SK-N-SH (cell line): ENCODE data around the gene PIK3R1. TPM values are rescaled to one million over a fixed set of nuclear protein-coding genes. Genes with fewer than 3 reads are reported as not detected.

Experiments
- CTCF ChIA-PET: fragments of 300-600, 350-600 bp; formaldehyde crosslinking; extraction: SDS; loops from one replicate; lab custom pipeline; 2021; lab: Yijun Ruan, JAX
- POLR2A ChIA-PET: fragments of 350-600 bp; sonication (Branson Sonifier 250); formaldehyde crosslinking; extraction: SDS; loops from one replicate; lab custom pipeline; 2020; ENCODE audit warnings: antibody characterized with exemption, inconsistent platforms; lab: Yijun Ruan, JAX
- DNase-seq: peaks from one replicate; pipeline ENCODE4 v3.0.0; 2012
- H2AFZ ChIP-seq: fragments of 200-600 bp; sonication (generic); 2 replicates; pipeline ENCODE4 v1.8.1; 2016; ENCODE audit warnings: antibody characterized with exemption, mild to moderate bottlenecking, low read depth
- H3F3A ChIP-seq: fragments of 200-600 bp; sonication (generic); replicated peaks from 2 replicates; pipeline ENCODE3; 2016; ENCODE audit warnings: antibody characterized with exemption, mild to moderate bottlenecking; ENCODE audit not compliant: insufficient read depth
- H3K27ac ChIP-seq, 2 experiments: fragments of 200-500 bp in 1 of 2; fragments of 200-600 bp in 1 of 2; sonication (Bioruptor generic) in 1 of 2; sonication (generic), shearing (Covaris generic) in 1 of 2; 2 replicates each; pipeline versions ENCODE4 v1.5.1 to v1.6.1; 2014 to 2016; ENCODE audit warnings: low read depth in 2 of 2, inconsistent platforms in 1 of 2, low read length in 1 of 2, mild to moderate bottlenecking in 1 of 2, mixed read lengths in 1 of 2
- H3K27me3 ChIP-seq: fragments of 200-600 bp; sonication (generic), shearing (Covaris generic); 2 replicates; pipeline ENCODE4 v1.6.1; 2016; ENCODE audit warnings: mixed run types; ENCODE audit not compliant: insufficient read depth
- H3K36me3 ChIP-seq, 2 experiments: fragments of 200-500 bp in 1 of 2; fragments of 200-600 bp in 1 of 2; sonication (Bioruptor generic) in 1 of 2; sonication (generic) in 1 of 2; replicated peaks in 1 of 2; 2 replicates each; pipeline versions ENCODE3 to v1.5.1; 2014 to 2016; ENCODE audit warnings: low read length in 1 of 2, mild to moderate bottlenecking in 1 of 2; ENCODE audit not compliant: insufficient read depth in 2 of 2, control insufficient read depth in 1 of 2
- H3K4me1 ChIP-seq, 2 experiments: fragments of 200-500 bp in 1 of 2; fragments of 200-600 bp in 1 of 2; sonication (Bioruptor generic) in 1 of 2; sonication (generic), shearing (Covaris generic) in 1 of 2; 2 replicates each; pipeline versions ENCODE4 v1.5.1 to v1.6.1; 2014 to 2016; ENCODE audit warnings: low read depth in 1 of 2, low read length in 1 of 2, mixed run types in 1 of 2; ENCODE audit not compliant: insufficient read depth in 2 of 2, control insufficient read depth in 1 of 2
- H3K4me2 ChIP-seq: fragments of 200-600 bp; sonication (generic), shearing (Covaris generic); 2 replicates; pipeline ENCODE4 v1.6.1; 2017; ENCODE audit warnings: mixed run types
- H3K4me3 ChIP-seq, 2 experiments: fragments of 200-500 bp in 1 of 2; fragments of 200-600 bp in 1 of 2; sonication (Bioruptor generic) in 1 of 2; sonication (generic), shearing (Covaris generic) in 1 of 2; 2 replicates each; pipeline versions ENCODE4 v1.5.1 to v1.8.1; 2014 to 2016; ENCODE audit warnings: low read depth in 2 of 2, inconsistent platforms in 1 of 2, low read length in 1 of 2, mild to moderate bottlenecking in 1 of 2, mixed read lengths in 1 of 2, moderate library complexity in 1 of 2
- H3K79me2 ChIP-seq: fragments of 200-600 bp; sonication (generic); 2 replicates; pipeline ENCODE4 v1.8.1; 2017; ENCODE audit warnings: mild to moderate bottlenecking; ENCODE audit not compliant: insufficient read depth
- H3K9ac ChIP-seq: fragments of 200-600 bp; sonication (generic); 2 replicates; pipeline ENCODE4 v1.6.1; 2017; ENCODE audit warnings: mixed run types
- H3K9me2 ChIP-seq: fragments of 200-600 bp; sonication (generic); 2 replicates; pipeline ENCODE4 v1.6.1; 2017; ENCODE audit warnings: mixed run types
- H3K9me3 ChIP-seq: fragments of 200-600 bp; sonication (generic); 2 replicates; pipeline ENCODE4 v1.6.1; 2017; ENCODE audit warnings: mixed run types, mild to moderate bottlenecking, moderate library complexity
- H4K20me1 ChIP-seq: fragments of 200-600 bp; sonication (generic); 2 replicates; pipeline ENCODE4 v1.6.1; 2017; ENCODE audit warnings: mild to moderate bottlenecking, mixed run types; ENCODE audit not compliant: insufficient read depth
- CHD2 ChIP-seq: fragments of 150-350 bp; IDR thresholded peaks from 2 replicates; pipeline ENCODE4 v1.6.1; 2018; ENCODE audit warnings: low read length; ENCODE audit not compliant: partially characterized antibody
- FOSL2 ChIP-seq: IDR thresholded peaks from 2 replicates; pipeline ENCODE4 v1.4.0; 2012; ENCODE audit warnings: low read depth, mild to moderate bottlenecking, moderate library complexity, borderline replicate concordance
- GABPA ChIP-seq: IDR thresholded peaks from 2 replicates; pipeline ENCODE4 v1.4.0; 2012; ENCODE audit warnings: low read depth, mild to moderate bottlenecking
- IRF3 ChIP-seq: fragments of 150-350 bp; IDR thresholded peaks from 2 replicates; pipeline ENCODE4 v1.6.1; 2016; ENCODE audit warnings: mild to moderate bottlenecking, low read depth, low read length
- NFIC ChIP-seq: IDR thresholded peaks from 2 replicates; pipeline ENCODE4 v1.4.0; 2012; ENCODE audit warnings: borderline replicate concordance
- RCOR1 ChIP-seq: fragments of 150-350 bp; IDR thresholded peaks from 2 replicates; pipeline ENCODE4 v1.6.1; 2017; ENCODE audit warnings: antibody characterized with exemption, low read length
- TCF12 ChIP-seq: IDR thresholded peaks from 2 replicates; pipeline ENCODE4 v1.4.0; 2012
- USF1 ChIP-seq: IDR thresholded peaks from 2 replicates; pipeline ENCODE4 v1.4.0; 2012; ENCODE audit warnings: low read depth, borderline replicate concordance
- YY1 ChIP-seq: IDR thresholded peaks from 2 replicates; pipeline ENCODE4 v1.4.0; 2012; ENCODE audit warnings: low read depth, mild to moderate bottlenecking
- WGBS: methylation state at CpG from one replicate; pipeline ENCODE4 v1.1.6; 2017; ENCODE audit warnings: low lambda C conversion rate; 5-methylcytosine and 5-hydroxymethylcytosine counted together
- polyA plus RNA-seq, 3 experiments: library from polyadenylated mRNA; depleted of rRNA; stranded (reverse); fragments of >200 nt; gene quantifications; 2 replicates each; pipeline ENCODE4 v1.2.3, GENCODE V29; 2012
- TF ChIP-seq, protein P1 (sequence below): IDR thresholded peaks from 2 replicates; pipeline ENCODE4 v1.6.1; 2012; ENCODE audit warnings: mild to moderate bottlenecking, low read depth, low read length, moderate library complexity
- TF ChIP-seq, protein P2 (sequence below): IDR thresholded peaks from 2 replicates; pipeline ENCODE4 v1.4.0; 2012; ENCODE audit warnings: low read depth

The PIK3R1 gene
- polyA plus RNA-seq, 1 of the 3 experiments (the other 2 are of a cell fraction): 2.0 TPM

GRCh38 chr5:68193481-68194036, 22.0 kb upstream of the PIK3R1 start (continued):
- TF ChIP-seq, protein P1, sequence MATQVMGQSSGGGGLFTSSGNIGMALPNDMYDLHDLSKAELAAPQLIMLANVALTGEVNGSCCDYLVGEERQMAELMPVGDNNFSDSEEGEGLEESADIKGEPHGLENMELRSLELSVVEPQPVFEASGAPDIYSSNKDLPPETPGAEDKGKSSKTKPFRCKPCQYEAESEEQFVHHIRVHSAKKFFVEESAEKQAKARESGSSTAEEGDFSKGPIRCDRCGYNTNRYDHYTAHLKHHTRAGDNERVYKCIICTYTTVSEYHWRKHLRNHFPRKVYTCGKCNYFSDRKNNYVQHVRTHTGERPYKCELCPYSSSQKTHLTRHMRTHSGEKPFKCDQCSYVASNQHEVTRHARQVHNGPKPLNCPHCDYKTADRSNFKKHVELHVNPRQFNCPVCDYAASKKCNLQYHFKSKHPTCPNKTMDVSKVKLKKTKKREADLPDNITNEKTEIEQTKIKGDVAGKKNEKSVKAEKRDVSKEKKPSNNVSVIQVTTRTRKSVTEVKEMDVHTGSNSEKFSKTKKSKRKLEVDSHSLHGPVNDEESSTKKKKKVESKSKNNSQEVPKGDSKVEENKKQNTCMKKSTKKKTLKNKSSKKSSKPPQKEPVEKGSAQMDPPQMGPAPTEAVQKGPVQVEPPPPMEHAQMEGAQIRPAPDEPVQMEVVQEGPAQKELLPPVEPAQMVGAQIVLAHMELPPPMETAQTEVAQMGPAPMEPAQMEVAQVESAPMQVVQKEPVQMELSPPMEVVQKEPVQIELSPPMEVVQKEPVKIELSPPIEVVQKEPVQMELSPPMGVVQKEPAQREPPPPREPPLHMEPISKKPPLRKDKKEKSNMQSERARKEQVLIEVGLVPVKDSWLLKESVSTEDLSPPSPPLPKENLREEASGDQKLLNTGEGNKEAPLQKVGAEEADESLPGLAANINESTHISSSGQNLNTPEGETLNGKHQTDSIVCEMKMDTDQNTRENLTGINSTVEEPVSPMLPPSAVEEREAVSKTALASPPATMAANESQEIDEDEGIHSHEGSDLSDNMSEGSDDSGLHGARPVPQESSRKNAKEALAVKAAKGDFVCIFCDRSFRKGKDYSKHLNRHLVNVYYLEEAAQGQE: no peak
- TF ChIP-seq RCOR1: no peak

DNA sequence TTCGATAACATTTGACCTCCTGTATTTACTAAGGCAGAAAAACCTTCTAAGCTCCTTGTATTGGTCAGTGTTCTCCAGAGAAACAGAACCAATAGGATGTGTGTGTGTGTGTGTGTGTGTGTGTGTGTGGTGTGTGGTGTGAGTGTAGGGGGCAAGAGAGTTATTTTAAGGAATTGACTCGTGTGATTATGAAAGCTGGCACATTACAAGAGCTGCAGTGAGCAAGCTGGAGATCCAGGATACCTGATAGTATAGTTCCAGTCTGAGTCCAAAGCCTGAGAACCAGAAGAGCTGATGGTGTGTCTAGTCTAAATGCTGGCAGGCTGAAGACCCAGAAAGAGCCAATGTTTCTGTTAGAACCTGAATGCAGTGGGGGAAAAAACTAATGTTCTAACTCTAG, 21.2 kb upstream of the PIK3R1 start:
- 52% methylated on average over 2 of the region's 2 CpGs for WGBS
- no peaks in the 10 kb centered on the region for H3K27me3 ChIP-seq
- no peaks in the 10 kb centered on the region for H3K9me2 ChIP-seq
- no peak overlapping the region for H3K27ac ChIP-seq
- no peaks in the 10 kb centered on the region for H4K20me1 ChIP-seq
- H3K4me1 ChIP-seq: no peaks in the 10 kb centered on the region
- DNase-seq: no peak
- no peaks in the 10 kb centered on the region for H3F3A ChIP-seq
- H2AFZ ChIP-seq: no peak overlapping the region
- H3K4me2 ChIP-seq: no peak overlapping the region
- no peak overlapping the region for H3K4me3 ChIP-seq
- ChIA-PET CTCF (interaction anchor here (1.0 kb wide), 1 partner anchor 17 kb away, joined by 4 read pairs; no protein-coding TSS in a partner anchor), POLR2A (no interaction called here)
- no peak for TF ChIP-seq TCF12
- no peak for TF ChIP-seq IRF3
- no peak for TF ChIP-seq FOSL2
- TF ChIP-seq USF1: no peak
- TF ChIP-seq, protein P1: no peak
- TF ChIP-seq, protein P2, sequence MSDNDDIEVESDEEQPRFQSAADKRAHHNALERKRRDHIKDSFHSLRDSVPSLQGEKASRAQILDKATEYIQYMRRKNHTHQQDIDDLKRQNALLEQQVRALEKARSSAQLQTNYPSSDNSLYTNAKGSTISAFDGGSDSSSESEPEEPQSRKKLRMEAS: no peak
- no peak for TF ChIP-seq GABPA
- TF ChIP-seq NFIC: no peak
- TF ChIP-seq CHD2: no peak
- no peak for TF ChIP-seq YY1
- no peak overlapping the region for H3K9ac ChIP-seq
- no peaks in the 10 kb centered on the region for H3K9me3 ChIP-seq
- no peaks in the 10 kb centered on the region for H3K36me3 ChIP-seq
- H3K79me2 ChIP-seq: no peaks in the 10 kb centered on the region
